ENCODE measurements around the gene ZNF777.

ZNF777 gene

DNA sequence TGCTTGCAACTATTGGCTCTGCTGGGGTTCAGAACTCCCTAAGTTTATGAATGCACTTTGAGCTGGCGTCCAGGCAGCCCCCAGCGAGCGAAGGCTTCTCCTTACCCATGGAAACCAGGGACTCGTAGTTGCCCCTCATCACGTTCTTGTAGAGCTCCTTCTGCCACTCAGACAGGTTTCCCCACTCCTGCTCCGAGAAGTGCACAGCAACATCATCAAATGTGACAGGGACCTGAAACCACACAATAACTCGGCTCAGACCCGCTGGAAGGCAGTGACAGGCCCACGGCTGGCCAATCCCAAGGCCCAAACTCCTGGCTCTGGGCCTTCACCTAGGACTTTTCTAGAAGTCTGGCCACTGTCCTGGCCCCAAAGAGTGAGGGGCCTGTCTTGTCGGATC is 6.9 kb downstream of the ZNF777 start:
- no peak for DNase-seq
- Histone ChIP-seq H3K9me3 (replicated peaks; ENCODE audit: insufficient read depth, low read length) (no peaks in the 10 kb centered on the region), H3K27ac (ENCODE audit: low read length) (no peak overlapping the region), H3F3A (ENCODE audit: insufficient read depth, low read length) (no peaks in the 10 kb centered on the region), H3K9me2 (replicated peaks; ENCODE audit: insufficient read depth, low read length) (no peaks in the 10 kb centered on the region), H3K27me3 (replicated peaks; ENCODE audit: insufficient read depth, low read length) (no peaks in the 10 kb centered on the region), H3K36me3 (replicated peaks; ENCODE audit: insufficient read depth, low read length) (peaks cover 10% of the 10 kb centered on the region), H3K9ac (ENCODE audit: low read length) (no peak overlapping the region), H2AFZ (ENCODE audit: low read length) (no peak overlapping the region), H3K4me1 (ENCODE audit: low read length) (peaks cover 6% of the 10 kb centered on the region; the same call in 1 of the 2 replicates), H3K79me2 (ENCODE audit: low read length) (peaks cover 29% of the 10 kb centered on the region), H3K4me3 (ENCODE audit: low read length) (no peak overlapping the region), H4K20me1 (ENCODE audit: insufficient read depth, low read length) (no peaks in the 10 kb centered on the region), H3K4me2 (ENCODE audit: low read depth, low read length) (no peak overlapping the region)
- no peak for TF ChIP-seq EZH2 (optimal IDR thresholded peaks at IDR 0.05; ENCODE audit: low read depth, low read length)
- no peak for TF ChIP-seq EZH2phosphoT487 (IDR thresholded peaks at IDR 0.05; ENCODE audit: low read length)
- TF ChIP-seq, protein P1, sequence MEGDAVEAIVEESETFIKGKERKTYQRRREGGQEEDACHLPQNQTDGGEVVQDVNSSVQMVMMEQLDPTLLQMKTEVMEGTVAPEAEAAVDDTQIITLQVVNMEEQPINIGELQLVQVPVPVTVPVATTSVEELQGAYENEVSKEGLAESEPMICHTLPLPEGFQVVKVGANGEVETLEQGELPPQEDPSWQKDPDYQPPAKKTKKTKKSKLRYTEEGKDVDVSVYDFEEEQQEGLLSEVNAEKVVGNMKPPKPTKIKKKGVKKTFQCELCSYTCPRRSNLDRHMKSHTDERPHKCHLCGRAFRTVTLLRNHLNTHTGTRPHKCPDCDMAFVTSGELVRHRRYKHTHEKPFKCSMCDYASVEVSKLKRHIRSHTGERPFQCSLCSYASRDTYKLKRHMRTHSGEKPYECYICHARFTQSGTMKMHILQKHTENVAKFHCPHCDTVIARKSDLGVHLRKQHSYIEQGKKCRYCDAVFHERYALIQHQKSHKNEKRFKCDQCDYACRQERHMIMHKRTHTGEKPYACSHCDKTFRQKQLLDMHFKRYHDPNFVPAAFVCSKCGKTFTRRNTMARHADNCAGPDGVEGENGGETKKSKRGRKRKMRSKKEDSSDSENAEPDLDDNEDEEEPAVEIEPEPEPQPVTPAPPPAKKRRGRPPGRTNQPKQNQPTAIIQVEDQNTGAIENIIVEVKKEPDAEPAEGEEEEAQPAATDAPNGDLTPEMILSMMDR (IDR thresholded peaks at IDR 0.05; ENCODE audit: low read length), result no peak

- Histone ChIP-seq H3K9me3 (replicated peaks; ENCODE audit: insufficient read depth, low read length) (no peaks in the 10 kb centered on the region), H3K4me3 (ENCODE audit: low read length) (no peak overlapping the region), H3K79me2 (ENCODE audit: low read length) (no peaks in the 10 kb centered on the region), H3K9me2 (replicated peaks; ENCODE audit: insufficient read depth, low read length) (no peaks in the 10 kb centered on the region), H3K4me2 (ENCODE audit: low read depth, low read length) (no peak overlapping the region), H3K9ac (ENCODE audit: low read length) (no peak overlapping the region), H3K36me3 (replicated peaks; ENCODE audit: insufficient read depth, low read length) (peaks cover 16% of the 10 kb centered on the region; the same call in 1 of the 2 replicates), H2AFZ (ENCODE audit: low read length) (no peak overlapping the region), H3K27me3 (replicated peaks; ENCODE audit: insufficient read depth, low read length) (no peaks in the 10 kb centered on the region), H4K20me1 (ENCODE audit: insufficient read depth, low read length) (no peaks in the 10 kb centered on the region), H3F3A (ENCODE audit: insufficient read depth, low read length) (no peaks in the 10 kb centered on the region), H3K4me1 (ENCODE audit: low read length) (no peaks in the 10 kb centered on the region), H3K27ac (ENCODE audit: low read length) (no peak overlapping the region)
- DNase-seq, result no peak
- TF ChIP-seq EZH2 (optimal IDR thresholded peaks at IDR 0.05; ENCODE audit: low read depth, low read length), result no peak
- TF ChIP-seq, protein P1 (IDR thresholded peaks at IDR 0.05; ENCODE audit: low read length), result no peak
- no peak for TF ChIP-seq EZH2phosphoT487 (IDR thresholded peaks at IDR 0.05; ENCODE audit: low read length)
Measured at GRCh38 chr7:149450821-149451220, 10.0 kb downstream of the ZNF777 start.

DNA sequence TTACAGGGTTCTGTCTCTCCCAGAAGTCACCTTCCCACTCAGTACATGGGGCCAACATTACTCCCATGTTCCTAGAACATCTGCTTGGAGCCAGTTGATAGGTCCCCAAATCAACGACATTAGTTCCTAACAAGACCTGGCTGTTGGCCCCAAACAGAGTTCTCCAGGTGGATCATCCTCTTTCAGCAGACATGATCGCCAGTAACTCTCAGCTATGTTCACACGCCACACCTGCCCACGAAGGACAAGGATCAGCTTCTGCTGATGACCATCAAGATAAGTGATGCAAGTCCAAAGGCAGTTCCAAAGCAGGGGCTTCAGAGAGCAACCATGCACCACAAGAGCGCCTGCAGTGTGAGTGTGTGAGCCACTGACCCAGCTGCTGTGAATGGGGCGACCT is 11.0 kb downstream of the ZNF777 start:
- no peaks in the 10 kb centered on the region for H3K9me2 ChIP-seq (replicated peaks; ENCODE audit: insufficient read depth, low read length)
- H3K4me2 ChIP-seq (ENCODE audit: low read depth, low read length), result no peak overlapping the region
- H3K9ac ChIP-seq (ENCODE audit: low read length), result no peak overlapping the region
- H3K79me2 ChIP-seq (ENCODE audit: low read length), result no peaks in the 10 kb centered on the region
- no peaks in the 10 kb centered on the region for H3K27me3 ChIP-seq (replicated peaks; ENCODE audit: insufficient read depth, low read length)
- DNase-seq, result no peak
- H3K4me1 ChIP-seq (ENCODE audit: low read length), result no peaks in the 10 kb centered on the region
- no peaks in the 10 kb centered on the region for H4K20me1 ChIP-seq (ENCODE audit: insufficient read depth, low read length)
- no peaks in the 10 kb centered on the region for H3K9me3 ChIP-seq (replicated peaks; ENCODE audit: insufficient read depth, low read length)
- no peak overlapping the region for H3K4me3 ChIP-seq (ENCODE audit: low read length)
- TF ChIP-seq EZH2phosphoT487 (IDR thresholded peaks at IDR 0.05; ENCODE audit: low read length) (no peak), EZH2 (optimal IDR thresholded peaks at IDR 0.05; ENCODE audit: low read depth, low read length) (no peak)
- TF ChIP-seq, protein P1 (IDR thresholded peaks at IDR 0.05; ENCODE audit: low read length), result no peak
- no peak overlapping the region for H3K27ac ChIP-seq (ENCODE audit: low read length)
- peaks cover 16% of the 10 kb centered on the region; the same call in 1 of the 2 replicates for H3K36me3 ChIP-seq (replicated peaks; ENCODE audit: insufficient read depth, low read length)
- no peak overlapping the region for H2AFZ ChIP-seq (ENCODE audit: low read length)
- H3F3A ChIP-seq (ENCODE audit: insufficient read depth, low read length), result no peaks in the 10 kb centered on the region
